Right lobe of liver (tissue), 6 donors: Measurements from ENCODE around the gene UNC93A. TPM values are rescaled to one million over a fixed set of nuclear protein-coding genes. Genes with fewer than 3 reads are reported as not detected.

ENCODE experiments used
- ATAC-seq, 4 donors: fragments of 200-7000 bp; cut with Tn5 transposase; one replicate each; pipeline ENCODE4 v1.9.1; 2020; ENCODE audit warnings: mild to moderate bottlenecking in 4 of 4, moderate library complexity in 4 of 4
- DNase-seq, 3 donors: peaks; one replicate each; pipeline ENCODE4 v3.0.0-alpha.2; 2020
- H3K27ac ChIP-seq, 3 donors: fragments of 200-600 bp; one replicate each; pipeline ENCODE4 v1.8.0; 2022
- H3K27me3 ChIP-seq, 2 donors: fragments of 200-600 bp; one replicate each; pipeline ENCODE4 v1.8.0; 2022
- H3K36me3 ChIP-seq, 4 donors: fragments of 200-600 bp; sonication (generic) in 1 of 4; one replicate each; pipeline versions ENCODE4 v1.5.1 to v1.8.0; 2017 to 2022; ENCODE audit warnings: control low read depth in 1 of 4
- H3K4me1 ChIP-seq, 4 donors: fragments of 200-600 bp; sonication (generic) in 1 of 4; one replicate each; pipeline versions ENCODE4 v1.5.1 to v1.8.0; 2017 to 2022; ENCODE audit warnings: control low read depth in 1 of 4
- H3K4me3 ChIP-seq, 3 donors: fragments of 200-600 bp; one replicate each; pipeline ENCODE4 v1.8.0; 2022
- H3K9me3 ChIP-seq, 4 donors: fragments of 200-600 bp; sonication (generic) in 1 of 4; one replicate each; pipeline versions ENCODE4 v1.5.1 to v1.8.0; 2017 to 2022; ENCODE audit warnings: control low read depth in 1 of 4
- POLR2A ChIP-seq: fragments of 450-650 bp; IDR thresholded peaks from one replicate; pipeline ENCODE4 v1.6.1; 2017; ENCODE audit warnings: antibody characterized with exemption, mild to moderate bottlenecking
- WGBS: methylation state at CpG from one replicate; pipeline ENCODE4 v1.1.6; 2018; ENCODE audit warnings: low coverage, low lambda C conversion rate; ENCODE audit not compliant: insufficient coverage; ENCODE audit errors: missing lambda C conversion rate; 5-methylcytosine and 5-hydroxymethylcytosine counted together
- intact Hi-C, 2 donors: fragments of 100-400 bp; cut with DNase I; formaldehyde crosslinking; loops; one replicate each; pipeline versions ENCODE4 v1.11.2 to v1.14.1; 2022
- total RNA-seq, 6 experiments: library from RNA; depleted of rRNA in 2 of 6; stranded (reverse); fragments of >200 nt in 2 of 6; fragmentation: NEBNext Ultra II Directional in 3 of 6; extraction: Animal tissue kit (Norgen Biotek cat#: 25700) in 3 of 6; gene quantifications; one replicate each; pipeline versions ENCODE4 v1.1.0 to v1.2.4, GENCODE V29; 2016 to 2023
- TF ChIP-seq, protein P1 (sequence below), 4 donors: fragments of 200-600 bp in 3 of 4; fragments of 450-650 bp in 1 of 4; IDR thresholded peaks; one replicate each; pipeline versions ENCODE4 v1.5.1 to v1.8.0; 2016 to 2022; ENCODE audit warnings: antibody characterized with exemption in 4 of 4, mild to moderate bottlenecking in 2 of 4
- donor health status: DM: no; HTN: yes; CAD: no.
- donor health status: DM: no; HTN: no; CAD: no.
- donor health status: DM: no; HTN: no; CAD: no.
- donor health status: DM: no; HTN: yes; CAD: no.
- donor health status: DM: no; HTN: yes; CAD: no.

The UNC93A gene
- total RNA-seq, 6 experiments from 2014 or later, result 1.4 to 15.8 (median 4.9) TPM

DNA sequence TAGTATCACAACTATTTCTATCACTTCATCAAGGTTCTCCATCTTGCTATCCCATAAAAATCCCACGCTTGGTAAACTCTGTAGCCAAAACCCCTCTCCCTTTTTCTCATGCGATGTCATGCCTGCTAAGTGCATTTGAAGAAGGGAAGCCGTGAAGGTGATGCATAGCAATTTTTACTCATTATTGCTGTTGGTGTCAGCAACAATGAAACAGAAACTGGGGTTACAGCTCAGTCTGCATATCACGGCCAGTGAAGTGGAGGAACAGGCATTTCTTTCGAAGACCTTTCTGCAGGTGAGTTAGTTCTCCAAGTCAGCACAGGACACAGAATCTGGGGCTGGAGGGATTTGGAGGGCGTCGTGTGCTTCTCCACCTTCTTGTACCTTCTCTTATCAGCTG, 5.8 kb downstream of the UNC93A start:
- Histone ChIP-seq H3K4me3 (no peak overlapping the region), H3K9me3 (no peaks in the 10 kb centered on the region), H3K27ac (no peak overlapping the region), H3K36me3 (no peaks in the 10 kb centered on the region), H3K4me1 (peaks cover 0 to 4% (median 0%) of the 10 kb centered on the region in 4 donors), H3K27me3 (no peaks in the 10 kb centered on the region)
- ATAC-seq, result no peak
- DNase-seq, result no peak
- intact Hi-C loops, result no loop called here
- no peak for TF ChIP-seq POLR2A
- TF ChIP-seq, protein P1, sequence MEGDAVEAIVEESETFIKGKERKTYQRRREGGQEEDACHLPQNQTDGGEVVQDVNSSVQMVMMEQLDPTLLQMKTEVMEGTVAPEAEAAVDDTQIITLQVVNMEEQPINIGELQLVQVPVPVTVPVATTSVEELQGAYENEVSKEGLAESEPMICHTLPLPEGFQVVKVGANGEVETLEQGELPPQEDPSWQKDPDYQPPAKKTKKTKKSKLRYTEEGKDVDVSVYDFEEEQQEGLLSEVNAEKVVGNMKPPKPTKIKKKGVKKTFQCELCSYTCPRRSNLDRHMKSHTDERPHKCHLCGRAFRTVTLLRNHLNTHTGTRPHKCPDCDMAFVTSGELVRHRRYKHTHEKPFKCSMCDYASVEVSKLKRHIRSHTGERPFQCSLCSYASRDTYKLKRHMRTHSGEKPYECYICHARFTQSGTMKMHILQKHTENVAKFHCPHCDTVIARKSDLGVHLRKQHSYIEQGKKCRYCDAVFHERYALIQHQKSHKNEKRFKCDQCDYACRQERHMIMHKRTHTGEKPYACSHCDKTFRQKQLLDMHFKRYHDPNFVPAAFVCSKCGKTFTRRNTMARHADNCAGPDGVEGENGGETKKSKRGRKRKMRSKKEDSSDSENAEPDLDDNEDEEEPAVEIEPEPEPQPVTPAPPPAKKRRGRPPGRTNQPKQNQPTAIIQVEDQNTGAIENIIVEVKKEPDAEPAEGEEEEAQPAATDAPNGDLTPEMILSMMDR (IDR thresholded peaks at IDR 0.05), result no peak
- 83% methylated on average over 7 of the region's 7 CpGs for WGBS

DNA sequence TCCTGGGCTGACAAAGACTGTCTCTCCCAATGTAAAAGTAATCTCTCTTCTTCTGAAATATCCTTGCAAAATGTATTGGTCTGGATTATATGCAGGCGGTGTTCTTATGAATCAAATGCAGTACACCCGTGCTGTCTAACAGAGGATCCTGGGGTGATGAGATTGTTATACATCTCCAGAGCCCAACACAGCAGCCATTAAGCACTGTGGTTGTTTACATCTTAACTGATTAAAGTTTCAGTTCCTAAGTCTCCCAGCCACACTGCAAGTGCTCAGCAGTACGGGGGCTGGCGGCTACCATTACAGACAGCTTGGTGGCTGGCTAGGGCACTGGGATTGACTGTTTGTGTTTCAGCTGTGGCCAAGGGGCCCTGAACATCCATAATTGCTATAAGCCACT, 7.0 kb downstream of the UNC93A start:
- TF ChIP-seq POLR2A, result no peak
- TF ChIP-seq, protein P1 (IDR thresholded peaks at IDR 0.05), result no peak
- WGBS, result 80% methylated on average over 4 of the region's 4 CpGs
- Histone ChIP-seq H3K27ac (no peak overlapping the region), H3K27me3 (no peaks in the 10 kb centered on the region), H3K36me3 (no peaks in the 10 kb centered on the region), H3K9me3 (no peaks in the 10 kb centered on the region), H3K4me1 (peaks cover 0 to 8% (median 0%) of the 10 kb centered on the region in 4 donors), H3K4me3 (no peak overlapping the region)
- intact Hi-C loops, result no loop called here
- ATAC-seq (no peak), DNase-seq (no peak)

DNA sequence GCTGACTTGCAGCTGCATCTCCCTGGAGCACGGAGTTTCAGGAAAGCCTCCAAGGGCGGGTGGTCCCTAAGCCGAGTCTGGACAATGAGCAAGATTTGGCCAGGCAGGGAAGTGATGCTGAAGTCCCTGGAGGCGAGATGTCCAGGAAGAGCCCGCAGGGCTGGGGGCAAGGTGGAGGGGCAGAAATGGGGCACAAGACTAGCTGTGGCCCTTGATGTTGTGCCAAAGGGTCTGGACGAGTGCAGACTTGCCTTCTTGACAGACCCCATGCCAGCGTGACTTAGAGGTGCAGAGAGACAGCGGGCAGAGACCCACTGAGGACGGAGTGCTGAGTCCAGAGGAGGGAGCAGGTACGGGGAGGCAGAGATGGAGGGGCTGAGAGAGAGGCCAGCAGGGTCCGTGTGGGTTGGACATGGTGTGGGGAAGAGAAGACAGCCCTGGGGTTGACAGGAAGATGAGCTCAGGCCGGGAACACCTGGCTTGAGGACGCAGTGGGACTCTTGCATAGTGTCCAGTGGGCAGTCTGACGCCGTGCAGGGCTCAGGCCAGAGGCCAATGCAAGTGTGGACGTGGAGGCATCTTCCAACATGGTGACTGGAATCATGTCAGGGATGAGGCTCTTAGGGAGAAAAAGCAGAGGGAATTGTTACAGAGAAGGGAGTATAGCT, 8.7 kb downstream of the UNC93A start:
- no peak overlapping the region for H3K4me3 ChIP-seq
- no peak overlapping the region for H3K27ac ChIP-seq
- no peaks in the 10 kb centered on the region for H3K27me3 ChIP-seq
- TF ChIP-seq POLR2A, result no peak
- TF ChIP-seq, protein P1 (IDR thresholded peaks at IDR 0.05), result no peak
- no peaks in the 10 kb centered on the region for H3K9me3 ChIP-seq
- DNase-seq (no peak), ATAC-seq (no peak)
- 98% methylated on average over 9 of the region's 16 CpGs for WGBS
- intact Hi-C loops, result no loop called here
- H3K4me1 ChIP-seq, result peaks cover 0 to 8% (median 0%) of the 10 kb centered on the region in 4 donors
- H3K36me3 ChIP-seq, result no peaks in the 10 kb centered on the region

- Histone ChIP-seq H3K9me3 (no peaks in the 10 kb centered on the region), H3K27ac (peak overlapping the region in 1 of 3 donors; percentile 47), H3K4me3 (no peak overlapping the region), H3K36me3 (no peaks in the 10 kb centered on the region), H3K27me3 (no peaks in the 10 kb centered on the region), H3K4me1 (peaks cover 0 to 8% (median 0%) of the 10 kb centered on the region in 4 donors)
- ATAC-seq, result no peak
- DNase-seq, result no peak
- WGBS, result 87% methylated on average over 7 of the region's 9 CpGs
- intact Hi-C loops, result no loop called here
- TF ChIP-seq, protein P1 (IDR thresholded peaks at IDR 0.05), result no peak
- TF ChIP-seq POLR2A, result no peak
These were observed 10.0 kb downstream of the UNC93A start for GRCh38 chr6:167300902-167301777.
